ENCODE results near the gene NYNRIN.

NYNRIN gene

GRCh38 chr14:24392325-24393091 lies 6.3 kb upstream of the NYNRIN start:
- DNase-seq (ENCODE audit: low spot score): no peak

- DNase-seq (ENCODE audit: low spot score): no peak
Measured at GRCh38 chr14:24394275-24394674, 4.5 kb upstream of the NYNRIN start.

GRCh38 chr14:24395609-24396582 lies 2.9 kb upstream of the NYNRIN start:
- DNase-seq (ENCODE audit: low spot score): no peak

GRCh38 chr14:24397639-24398292 lies 1.0 kb upstream of the NYNRIN start:
- no peak for DNase-seq (ENCODE audit: low spot score)

- no peak for DNase-seq (ENCODE audit: low spot score)
Measured at GRCh38 chr14:24398293-24398652, 530 bp upstream of the NYNRIN start.

GRCh38 chr14:24399447-24399822 lies 632 bp downstream of the NYNRIN start:
- no peak for DNase-seq (ENCODE audit: low spot score)

- no peak for DNase-seq (ENCODE audit: low spot score)
Measured at GRCh38 chr14:24399999-24400718, 1.4 kb downstream of the NYNRIN start.

GRCh38 chr14:24401810-24402702 lies 3.3 kb downstream of the NYNRIN start:
- no peak for DNase-seq (ENCODE audit: low spot score)

GRCh38 chr14:24403294-24403998 lies 4.6 kb downstream of the NYNRIN start:
- DNase-seq (ENCODE audit: low spot score): peak; percentile 20

- no peak for DNase-seq (ENCODE audit: low spot score)
Measured at GRCh38 chr14:24404814-24405213, 6.0 kb downstream of the NYNRIN start.

GRCh38 chr14:24406416-24406815 lies 7.6 kb downstream of the NYNRIN start:
- no peak for DNase-seq (ENCODE audit: low spot score)

GRCh38 chr14:24407608-24408325 lies 9.0 kb downstream of the NYNRIN start:
- DNase-seq (ENCODE audit: low spot score): no peak

GRCh38 chr14:24408764-24409163 lies 10.0 kb downstream of the NYNRIN start:
- DNase-seq (ENCODE audit: low spot score): no peak

- DNase-seq (ENCODE audit: low spot score): no peak
Measured at GRCh38 chr14:24409192-24409591, 10.4 kb downstream of the NYNRIN start.

GRCh38 chr14:24409956-24410355 lies 11.2 kb downstream of the NYNRIN start:
- DNase-seq (ENCODE audit: low spot score): no peak

- peak; percentile 36 for DNase-seq (ENCODE audit: low spot score)
Measured at GRCh38 chr14:24411443-24412389, 12.9 kb downstream of the NYNRIN start.

GRCh38 chr14:24414077-24414476 lies 15.3 kb downstream of the NYNRIN start:
- no peak for DNase-seq (ENCODE audit: low spot score)

GRCh38 chr14:24414732-24415420 lies 16.1 kb downstream of the NYNRIN start:
- no peak for DNase-seq (ENCODE audit: low spot score)
